H1 (cell line): Measurements from ENCODE around the gene SLC25A47. TPM values are rescaled to one million over a fixed set of nuclear protein-coding genes. Genes with fewer than 3 reads are reported as not detected.
A peak's percentile ranks its signal among the peaks of the same experiment; 100 is the strongest.

Source experiments
- CTCF ChIA-PET: fragments of 300-600 bp; sonication (Branson Sonifier 250); formaldehyde crosslinking; loops from one replicate; lab custom pipeline; 2021; ENCODE audit not compliant: partially characterized antibody; lab: Charles Lee
- POLR2A ChIA-PET: fragments of 300-600 bp; sonication (Branson Sonifier 250); formaldehyde crosslinking; loops from one replicate; lab custom pipeline; 2021; ENCODE audit warnings: inconsistent platforms; ENCODE audit not compliant: partially characterized antibody; lab: Charles Lee
- DNase-seq, 2 experiments: peaks; one replicate each; pipeline versions ENCODE4 v3.0.0 to v3.0.0-alpha.2; 2010 to 2022; ENCODE audit warnings: low spot score in 2 of 2, low read depth in 1 of 2, mixed read lengths in 1 of 2
- FAIRE-seq: peaks from 2 replicates; lab custom pipeline; 2011; peaks lifted over from hg19 to GRCh38; lab: Jason Lieb, UNC
- H2AFZ ChIP-seq: 2 replicates; pipeline ENCODE4 v1.8.1; 2012; ENCODE audit warnings: low read length, inconsistent platforms
- H2AK5ac ChIP-seq: 2 replicates; pipeline ENCODE4 v1.6.1; 2013; ENCODE audit warnings: low read depth, low read length
- H2BK120ac ChIP-seq: replicated peaks from 2 replicates; pipeline ENCODE3; 2013; ENCODE audit warnings: low read depth, low read length, inconsistent platforms
- H2BK12ac ChIP-seq: 2 replicates; pipeline ENCODE4 v1.6.1; 2013; ENCODE audit warnings: low read depth, low read length
- H2BK15ac ChIP-seq: 2 replicates; pipeline ENCODE4 v1.6.1; 2013; ENCODE audit warnings: low read length
- H2BK20ac ChIP-seq: 2 replicates; pipeline ENCODE4 v1.6.1; 2013; ENCODE audit warnings: low read length
- H2BK5ac ChIP-seq: 2 replicates; pipeline ENCODE4 v1.6.1; 2013; ENCODE audit warnings: low read depth, low read length
- H3K14ac ChIP-seq: 2 replicates; pipeline ENCODE4 v1.6.1; 2013; ENCODE audit warnings: inconsistent platforms; ENCODE audit not compliant: insufficient read length
- H3K18ac ChIP-seq: 2 replicates; pipeline ENCODE4 v1.6.1; 2013; ENCODE audit warnings: low read length; ENCODE audit errors: extremely low read depth
- H3K23ac ChIP-seq: 2 replicates; pipeline ENCODE4 v1.6.1; 2013; ENCODE audit warnings: inconsistent platforms; ENCODE audit not compliant: insufficient read length
- H3K23me2 ChIP-seq: 2 replicates; pipeline ENCODE4 v1.6.1; 2013; ENCODE audit warnings: low read depth, low read length
- H3K27ac ChIP-seq: 2 replicates; pipeline ENCODE4 v1.6.1; 2011; ENCODE audit warnings: low read depth, low read length, inconsistent platforms
- H3K27me3 ChIP-seq, 4 experiments: replicated peaks in 1 of 4; 1 replicate in 1 of 4; 2 replicates in 3 of 4; pipeline versions ENCODE4 v1.6.1 to v1.8.1; 2011 to 2013; ENCODE audit warnings: low read length in 3 of 4, mild to moderate bottlenecking in 3 of 4, inconsistent platforms in 2 of 4, mixed read lengths in 2 of 4, moderate library complexity in 1 of 4; ENCODE audit not compliant: control insufficient read depth in 3 of 4, insufficient read depth in 3 of 4; ENCODE audit errors: extremely low read depth in 1 of 4
- H3K36me3 ChIP-seq, 4 experiments: 2 replicates each; pipeline versions ENCODE4 v1.6.1 to v1.8.1; 2011 to 2013; ENCODE audit warnings: mild to moderate bottlenecking in 4 of 4, low read length in 3 of 4, moderate library complexity in 2 of 4, control low read depth in 1 of 4, inconsistent platforms in 1 of 4; ENCODE audit not compliant: insufficient read depth in 4 of 4, control insufficient read depth in 2 of 4
- H3K4ac ChIP-seq: replicated peaks from 2 replicates; pipeline ENCODE3; 2013; ENCODE audit warnings: low read length, low read depth, mixed read lengths, inconsistent platforms; ENCODE audit not compliant: insufficient read length
- H3K4me1 ChIP-seq, 4 experiments: replicated peaks in 1 of 4; 1 replicate in 1 of 4; 2 replicates in 3 of 4; pipeline versions ENCODE4 v1.6.1 to v1.8.1; 2011 to 2013; ENCODE audit warnings: low read length in 3 of 4, inconsistent platforms in 2 of 4, mixed read lengths in 1 of 4; ENCODE audit not compliant: insufficient read depth in 4 of 4, control insufficient read depth in 3 of 4
- H3K4me2 ChIP-seq, 2 experiments: 2 replicates each; pipeline versions ENCODE4 v1.6.1 to v1.8.1; 2011 to 2013; ENCODE audit warnings: low read depth in 2 of 2, low read length in 2 of 2, control low read depth in 1 of 2, inconsistent platforms in 1 of 2, mild to moderate bottlenecking in 1 of 2; ENCODE audit not compliant: insufficient read depth in 1 of 2
- H3K4me3 ChIP-seq, 4 experiments: fragments of 200-600, 300-600 bp in 1 of 4; sonication (generic), shearing (Covaris generic), sonication (Bioruptor Twin) in 1 of 4; 2 replicates each; pipeline versions ENCODE4 v1.5.1 to v1.8.1; 2011 to 2016; ENCODE audit warnings: low read length in 4 of 4, low read depth in 3 of 4, control low read depth in 2 of 4, inconsistent platforms in 2 of 4, mild to moderate bottlenecking in 2 of 4, mixed read lengths in 1 of 4, moderate library complexity in 1 of 4; ENCODE audit not compliant: insufficient read depth in 2 of 4; ENCODE audit errors: extremely low read depth in 1 of 4
- H3K56ac ChIP-seq: replicated peaks from 2 replicates; pipeline ENCODE3; 2013; ENCODE audit warnings: low read depth, mild to moderate bottlenecking, mixed read lengths, low read length, inconsistent platforms; ENCODE audit not compliant: insufficient read length
- H3K79me1 ChIP-seq: 2 replicates; pipeline ENCODE4 v1.6.1; 2013; ENCODE audit warnings: low read depth, low read length, control low read depth
- H3K79me2 ChIP-seq, 2 experiments: 2 replicates each; pipeline versions ENCODE4 v1.6.1 to v1.8.1; 2012 to 2013; ENCODE audit warnings: low read length in 2 of 2, mild to moderate bottlenecking in 2 of 2, inconsistent platforms in 1 of 2; ENCODE audit not compliant: insufficient read depth in 2 of 2, control insufficient read depth in 1 of 2
- H3K9ac ChIP-seq, 4 experiments: replicated peaks in 1 of 4; 1 replicate in 1 of 4; 2 replicates in 3 of 4; pipeline versions ENCODE4 v1.6.1 to v1.8.1; 2011 to 2013; ENCODE audit warnings: low read depth in 3 of 4, low read length in 3 of 4, control low read depth in 2 of 4, mild to moderate bottlenecking in 2 of 4, moderate library complexity in 2 of 4, inconsistent platforms in 1 of 4; ENCODE audit errors: extremely low read depth in 1 of 4
- H3K9me3 ChIP-seq, 2 experiments: 2 replicates each; pipeline versions ENCODE4 v1.6.1 to v1.8.1; 2012 to 2013; ENCODE audit warnings: mild to moderate bottlenecking in 2 of 2, moderate library complexity in 2 of 2, control low read depth in 1 of 2, inconsistent platforms in 1 of 2, low read depth in 1 of 2, low read length in 1 of 2, mixed read lengths in 1 of 2; ENCODE audit not compliant: insufficient read depth in 2 of 2
- H4K20me1 ChIP-seq, 2 experiments: replicated peaks in 1 of 2; 2 replicates each; pipeline versions ENCODE3 to v1.8.1; 2011 to 2013; ENCODE audit warnings: inconsistent platforms in 2 of 2, low read length in 2 of 2, mild to moderate bottlenecking in 1 of 2; ENCODE audit not compliant: insufficient read depth in 2 of 2, control insufficient read depth in 1 of 2
- H4K5ac ChIP-seq: 2 replicates; pipeline ENCODE4 v1.6.1; 2013; ENCODE audit warnings: low read length, low read depth, mixed read lengths, inconsistent platforms; ENCODE audit not compliant: insufficient read length
- H4K8ac ChIP-seq: 2 replicates; pipeline ENCODE4 v1.8.0; 2013; ENCODE audit warnings: mild to moderate bottlenecking, moderate library complexity, low read length, inconsistent platforms; ENCODE audit not compliant: insufficient read depth; ENCODE audit errors: extremely low read depth
- H4K91ac ChIP-seq: replicated peaks from 2 replicates; pipeline ENCODE3; 2013; ENCODE audit warnings: low read length, mixed read lengths, inconsistent platforms; ENCODE audit not compliant: insufficient read length
- CEBPB ChIP-seq: IDR thresholded peaks from 2 replicates; pipeline ENCODE4 v1.6.1; 2012; ENCODE audit warnings: low read depth, low read length
- HDAC2 ChIP-seq, 2 experiments: fragments of 300-600 bp in 1 of 2; sonication (generic) in 1 of 2; IDR thresholded peaks; 2 replicates each; pipeline ENCODE4 v1.6.1; 2011 to 2012; ENCODE audit warnings: low read depth in 2 of 2, low read length in 2 of 2, mild to moderate bottlenecking in 2 of 2, moderate library complexity in 2 of 2, borderline replicate concordance in 1 of 2, inconsistent platforms in 1 of 2
- POLR2A ChIP-seq, 2 experiments: IDR thresholded peaks; 1 replicate in 1 of 2; 2 replicates in 1 of 2; pipeline ENCODE4 v1.6.1; 2011; ENCODE audit warnings: low read depth in 2 of 2, low read length in 2 of 2, mild to moderate bottlenecking in 2 of 2; ENCODE audit errors: control extremely low read depth in 1 of 2
- SAP30 ChIP-seq: fragments of 300-600 bp; sonication (generic); IDR thresholded peaks from 2 replicates; pipeline ENCODE4 v1.7.1; 2012; ENCODE audit warnings: low read length, moderate library complexity, mild to moderate bottlenecking, inconsistent platforms; ENCODE audit not compliant: insufficient read depth, insufficient replicate concordance
- TAF7 ChIP-seq: optimal IDR thresholded peaks from 2 replicates; pipeline ENCODE3; 2011; ENCODE audit warnings: low read depth, mild to moderate bottlenecking, inconsistent platforms, low read length, moderate library complexity, borderline replicate concordance
- TEAD4 ChIP-seq: IDR thresholded peaks from 2 replicates; pipeline ENCODE4 v1.6.1; 2012; ENCODE audit warnings: low read depth, low read length, inconsistent platforms, mixed read lengths
- WGBS, 2 experiments: shearing (Covaris generic) in 1 of 2; methylation state at CpG; one replicate each; pipeline versions ENCODE4 v1.1.6 to v1.1.7; 2013 to 2015; ENCODE audit warnings: low lambda C conversion rate in 2 of 2, mixed read lengths in 2 of 2, inconsistent platforms in 1 of 2, low coverage in 1 of 2, missing lambda C conversion rate in 1 of 2; ENCODE audit not compliant: insufficient replicate concordance in 2 of 2, insufficient coverage in 1 of 2, insufficient read length in 1 of 2; ENCODE audit errors: extremely low coverage in 1 of 2, missing lambda C conversion rate in 1 of 2; 5-methylcytosine and 5-hydroxymethylcytosine counted together
- polyA plus RNA-seq, 7 experiments: library from polyadenylated mRNA; depleted of rRNA in 3 of 7; stranded (reverse) in 5 of 7; unstranded in 2 of 7; fragments of >200 nt in 5 of 7; fragments of 200-250 nt in 2 of 7; gene quantifications; 1 replicate in 5 of 7; 2 replicates in 1 of 7; 4 replicates in 1 of 7; pipeline versions ENCODE4 v1.2.1 to v1.2.3, GENCODE V29; 2011 to 2013; ENCODE audit warnings: missing spikeins in 2 of 7, mixed read lengths in 2 of 7
- total RNA-seq: library from RNA; stranded (reverse); fragmentation: NEBNext Ultra II Directional; extraction: Animal tissue kit (Norgen Biotek cat#: 25700); gene quantifications from 2 replicates; pipeline ENCODE4 v1.2.1, GENCODE V29; 2021

The SLC25A47 gene
- total and polyA plus RNA-seq, 2 of the 8 experiments (the other 6 are each of a cell fraction or from before 2014, with no cell fraction given), result not detected

- TF ChIP-seq TEAD4 (no peak), POLR2A (IDR thresholded peaks at IDR 0.05; ENCODE audit: control extremely low read depth in 1 of 2, low read depth in 2 of 2, low read length in 2 of 2) (peak in 1 of 2 experiments; percentile 63; a peak in 1 of 3 replicates), SAP30 (no peak), TAF7 (peak; percentile 65), CEBPB (peak; percentile 76; the same call in 1 of the 2 replicates), HDAC2 (IDR thresholded peaks at IDR 0.05; ENCODE audit: borderline replicate concordance in 1 of 2, low read depth in 2 of 2, low read length in 2 of 2) (0 out of 4 replicates have a peak, but pooled peaks of 1 of the 2 experiments have one; percentile 53)
- H3K14ac ChIP-seq, result no peak overlapping the region
- H2BK15ac ChIP-seq, result peak overlapping the region; percentile 72; the same call in 1 of the 2 replicates
- peaks cover 0 to 19% (median 0%) of the 10 kb centered on the region in 4 experiments; a peak in 1 of 8 replicates for H3K36me3 ChIP-seq
- FAIRE-seq (no peak), DNase-seq (peak in 1 of 2 experiments; percentile 49)
- no peaks in the 10 kb centered on the region for H3K27me3 ChIP-seq
- H4K8ac ChIP-seq, result peak overlapping the region; percentile 87; the same call in 1 of the 2 replicates
- H3K23me2 ChIP-seq, result peaks cover 14% of the 10 kb centered on the region
- peak overlapping the region; percentile 89 to 98 (median 94) for H3K4me3 ChIP-seq
- H4K20me1 ChIP-seq, result no peaks in the 10 kb centered on the region
- H3K18ac ChIP-seq, result peak overlapping the region; percentile 79
- H3K56ac ChIP-seq, result peak overlapping the region; percentile 5
- peak overlapping the region; percentile 97 for H2BK5ac ChIP-seq
- ChIA-PET POLR2A (interaction anchor here (0.8 to 6.4 kb wide), 23 partner anchors 8 to 170 kb away, joined by 3 to 109 read pairs (median 5); partner anchors contain the start of genes SLC25A29 and SLC25A47), CTCF (interaction anchor here (0.7 to 1.2 kb wide), 5 partner anchors 11 to 234 kb away, joined by 3 to 4 read pairs (median 3); no protein-coding TSS in a partner anchor)
- H2AK5ac ChIP-seq, result peak overlapping the region; percentile 90
- peaks cover 4% of the 10 kb centered on the region; the same call in 1 of the 2 replicates for H3K79me1 ChIP-seq
- peak overlapping the region; percentile 84 to 98 (median 88) for H3K9ac ChIP-seq
- peaks cover 15 to 29% (median 18%) of the 10 kb centered on the region in 4 experiments; a peak in 6 of 7 replicates for H3K4me1 ChIP-seq
- H3K4me2 ChIP-seq, result peak overlapping the region; percentile 83 to 94
- H2AFZ ChIP-seq, result no peak overlapping the region
- H3K9me3 ChIP-seq, result no peaks in the 10 kb centered on the region
- peak overlapping the region; percentile 4 for H3K4ac ChIP-seq
- H3K79me2 ChIP-seq, result peaks cover 0 to 34% of the 10 kb centered on the region in 2 experiments; a peak in 2 of 4 replicates
- peak overlapping the region; percentile 89 for H3K27ac ChIP-seq
- 3% methylated on average over 17 of the region's 17 CpGs; no CpG with 5 or more reads in 1 of the 2 experiments for WGBS, 2 experiments
- peak overlapping the region; percentile 99 for H2BK12ac ChIP-seq
- H3K23ac ChIP-seq, result no peak overlapping the region
- peak overlapping the region; percentile 59 for H4K5ac ChIP-seq
- H4K91ac ChIP-seq, result peak overlapping the region; percentile 31
- 0 out of 2 replicates have a peak overlapping the region, but pooled peaks have one; percentile 35 for H2BK20ac ChIP-seq
- no peak overlapping the region for H2BK120ac ChIP-seq
Measured at GRCh38 chr14:100375266-100375962, 52.3 kb downstream of the SLC25A47 start.
